A172 (cell line): Measurements from ENCODE around the gene ZNF646. TPM values are rescaled to one million over a fixed set of nuclear protein-coding genes. Genes with fewer than 3 reads are reported as not detected.
"Not testable (repeated sequence)": the region's sequence is repeated elsewhere in the genome, so short reads cannot be mapped to it uniquely, and the experiment has no call there.

Experiments
- DNase-seq: peaks from one replicate; pipeline ENCODE4 v3.0.0-alpha.2; 2015; ENCODE audit warnings: low spot score
- total RNA-seq: library from RNA; depleted of rRNA; stranded (reverse); fragments of >200 nt; shearing (Covaris generic); gene quantifications from 2 replicates; pipeline ENCODE4 v1.2.3, GENCODE V29; 2014

ZNF646 gene
- total RNA-seq, 1 experiment from 2014 or later: 10.3 TPM

DNA sequence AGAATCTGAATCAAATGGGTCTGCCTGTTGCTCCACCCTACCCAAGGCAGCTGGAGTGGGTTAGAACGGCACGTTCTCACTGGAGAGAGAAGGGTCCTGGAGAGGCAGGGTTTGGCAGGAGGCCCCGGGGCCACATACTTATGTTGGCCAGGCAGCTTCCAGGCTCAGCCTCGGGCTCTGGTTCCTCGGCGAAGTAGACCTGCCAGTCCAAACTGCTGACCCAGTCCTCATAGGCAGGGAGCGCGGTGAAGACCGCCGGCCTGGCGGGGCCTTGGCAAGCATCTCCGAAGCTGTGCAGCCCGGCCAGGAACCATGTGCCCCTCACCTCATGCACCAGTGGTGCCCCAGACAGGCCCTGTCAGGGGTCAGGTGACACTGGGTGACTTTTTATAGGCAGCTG lies 9.8 kb downstream of the ZNF646 start:
- no peak for DNase-seq

DNA sequence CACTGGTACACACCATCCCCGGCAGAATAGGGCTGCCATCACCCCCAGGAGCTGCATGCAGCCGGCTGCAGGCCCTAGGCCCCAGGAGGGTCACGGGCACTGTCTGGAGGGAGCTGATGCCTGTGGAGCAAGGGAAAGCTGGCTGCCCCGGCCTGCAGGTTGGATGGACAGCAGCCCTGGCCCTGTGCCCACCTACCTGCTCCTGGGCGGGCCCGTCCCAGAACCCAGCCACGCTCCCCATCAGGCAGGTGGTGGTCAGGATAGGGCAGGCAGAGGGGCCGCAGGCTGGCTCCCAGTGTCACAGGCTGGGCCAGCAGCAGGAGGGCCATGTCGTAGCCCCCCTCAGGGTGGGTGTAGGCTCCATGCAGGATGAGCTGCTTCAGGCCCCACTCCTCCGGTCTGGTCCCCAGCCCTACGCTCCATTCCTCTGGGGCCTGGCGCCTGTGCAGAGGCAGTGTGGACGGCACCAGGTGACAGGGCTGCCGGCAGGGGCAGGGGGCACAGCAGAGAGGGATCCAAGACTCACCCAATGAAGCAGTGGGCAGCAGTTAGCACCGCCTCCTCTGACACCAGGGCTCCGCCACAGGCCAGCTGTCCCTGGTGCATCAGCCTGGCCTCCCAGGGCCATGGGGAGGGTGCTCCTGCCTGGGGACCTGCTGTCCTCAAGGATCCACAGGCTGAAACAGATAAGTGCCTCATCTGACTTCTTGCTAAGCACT lies 10.5 kb downstream of the ZNF646 start:
- DNase-seq: no peak

DNA sequence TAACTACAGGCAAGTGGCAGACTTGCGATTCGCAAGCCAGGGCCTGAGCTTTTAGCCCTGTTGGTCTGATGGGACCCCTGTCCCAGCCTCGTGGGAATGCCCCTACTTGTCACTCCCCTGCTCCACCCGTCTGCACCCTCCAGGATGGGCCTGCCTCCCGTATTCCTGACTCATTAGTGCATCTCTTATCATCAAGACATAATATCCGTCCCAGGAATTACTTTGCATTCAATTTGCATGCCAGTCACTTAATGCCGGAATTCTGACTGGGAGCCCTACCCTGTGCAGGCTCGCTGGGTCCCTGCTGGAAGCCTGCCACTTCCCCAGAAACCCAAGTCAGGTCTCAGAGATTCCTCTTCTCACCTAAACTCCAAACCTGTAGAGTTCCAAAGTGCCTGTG lies 11.2 kb downstream of the ZNF646 start:
- DNase-seq: no peak

DNA sequence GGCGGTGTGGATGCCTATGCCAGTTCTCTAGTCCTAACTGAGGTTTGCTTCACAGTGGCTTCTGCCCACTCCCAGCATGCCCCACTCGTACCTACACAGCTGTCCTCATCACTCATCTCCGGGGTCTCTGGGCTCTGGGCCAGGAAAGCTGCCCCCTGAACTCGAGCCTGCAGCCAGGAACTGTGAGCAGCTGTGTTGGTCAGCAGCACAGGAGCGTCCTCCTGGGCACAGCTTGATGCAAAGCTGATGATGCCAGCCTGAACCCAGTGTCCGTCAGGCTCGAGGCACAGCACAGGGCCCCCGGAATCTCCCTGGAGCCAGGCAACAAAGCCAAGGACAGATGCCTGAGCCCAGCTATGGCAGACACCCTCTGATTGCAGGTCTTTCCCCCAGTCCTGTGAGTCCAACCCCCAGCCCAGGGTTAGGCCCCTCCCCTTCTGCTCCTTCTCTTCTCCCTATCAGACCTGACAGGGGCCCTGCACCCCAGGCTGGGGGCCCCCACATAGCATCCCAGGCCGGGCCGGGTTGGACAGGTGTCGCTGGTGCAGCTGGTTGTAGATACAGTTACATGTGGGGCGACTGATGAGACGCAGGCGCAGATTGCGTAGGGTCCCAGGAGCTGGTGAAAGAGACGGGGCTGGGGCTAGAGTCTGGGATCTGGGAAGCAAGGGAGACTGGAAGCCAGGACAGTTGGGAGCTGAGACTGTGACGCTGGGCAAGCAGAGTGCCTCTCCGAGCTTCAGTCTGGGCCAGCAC lies 11.8 kb downstream of the ZNF646 start:
- DNase-seq: no peak

DNA sequence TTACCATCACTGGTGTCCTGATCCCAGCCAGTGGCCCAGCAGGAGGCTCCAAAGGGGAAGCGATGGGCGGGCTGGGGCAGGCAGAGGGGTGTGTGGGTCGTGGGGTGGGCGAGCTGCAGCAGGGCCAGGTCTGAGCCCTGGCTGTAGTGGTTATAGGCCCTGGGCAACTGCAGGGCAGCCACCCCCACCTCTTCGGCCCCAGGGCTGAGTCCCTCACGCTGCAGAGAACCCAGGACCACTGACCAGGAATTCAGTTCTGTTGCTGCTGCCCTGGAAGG lies 12.3 kb downstream of the ZNF646 start:
- no peak for DNase-seq

DNA sequence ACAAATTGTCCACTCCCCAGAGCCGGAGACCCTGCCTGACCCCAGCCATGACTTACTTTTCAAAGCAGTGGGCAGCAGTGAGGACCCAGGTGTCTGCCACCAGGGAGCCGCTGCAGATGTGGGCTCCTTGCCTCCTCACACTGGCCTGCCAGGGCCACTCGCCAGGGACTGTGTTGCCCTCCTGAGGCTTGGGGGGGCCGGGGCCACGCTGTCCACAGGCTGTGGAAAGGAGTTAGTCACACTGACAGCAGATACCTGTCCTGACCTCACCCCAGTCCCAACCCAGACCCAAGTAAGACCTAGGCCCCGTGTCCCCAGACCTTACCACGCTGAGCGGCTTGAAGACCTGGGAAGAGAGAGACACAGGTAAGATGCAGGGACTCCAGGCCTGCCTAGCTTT lies 13.3 kb downstream of the ZNF646 start:
- DNase-seq: no peak

DNA sequence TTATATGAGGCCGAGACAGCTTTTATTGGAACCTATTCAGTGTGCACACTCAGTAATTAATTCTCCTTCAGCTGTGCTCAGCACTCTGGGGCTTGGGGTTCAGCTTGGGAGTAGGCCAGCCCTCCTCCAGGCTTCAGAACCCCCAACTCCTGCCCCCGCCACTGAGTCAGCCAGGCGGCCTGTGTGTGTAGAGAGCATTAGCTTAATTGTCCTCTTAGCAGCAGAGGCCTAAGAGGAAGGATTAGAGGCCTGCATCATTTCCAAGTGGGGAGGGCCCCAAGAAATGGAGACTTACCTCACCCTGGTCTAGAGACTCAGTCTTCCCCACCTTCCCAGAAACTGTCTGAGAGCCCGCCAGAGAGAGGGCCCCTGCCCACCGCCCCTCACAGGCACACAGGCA lies 13.7 kb downstream of the ZNF646 start:
- no peak for DNase-seq

DNA sequence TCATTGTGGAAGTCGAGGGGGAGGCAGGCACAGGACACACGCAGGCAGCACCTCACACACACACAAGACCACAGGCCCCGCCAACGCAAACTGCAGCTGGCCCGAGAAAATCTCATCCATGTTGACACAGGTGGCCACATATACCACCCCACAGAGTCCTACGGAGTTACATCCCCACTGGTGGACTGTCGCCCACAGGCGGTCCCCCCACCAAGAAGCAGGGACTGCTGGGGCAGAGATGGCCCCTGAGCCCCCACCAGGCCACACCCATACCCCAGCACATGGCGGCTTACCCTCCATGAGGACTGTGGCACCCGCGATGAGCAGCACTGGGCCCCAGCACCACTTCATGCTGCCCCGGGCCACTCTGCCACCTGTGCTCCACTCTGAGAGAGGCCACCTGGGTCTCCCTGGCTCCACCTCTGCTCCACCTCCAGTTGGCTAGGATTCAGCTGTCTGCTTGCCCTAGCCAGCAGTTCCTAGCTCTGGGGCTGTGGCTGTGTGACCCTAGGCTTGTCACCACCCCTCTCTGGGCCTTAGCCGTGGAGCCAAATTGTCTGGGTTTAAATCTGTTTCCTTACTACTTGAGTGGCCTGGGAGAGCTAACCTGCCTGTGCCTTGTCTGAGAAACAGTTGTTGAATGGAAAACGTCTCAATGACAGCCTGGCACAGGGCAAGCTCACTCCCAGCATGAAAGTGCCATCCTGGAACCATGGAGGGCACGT lies 14.4 kb downstream of the ZNF646 start, which contains the start of gene PRSS53:
Gene PRSS53, minus strand, starts transcription at position 485 of the 725 bp plus-strand sequence. Its CDS starts 134 bp downstream, at position 351.
- DNase-seq: no peak

DNA sequence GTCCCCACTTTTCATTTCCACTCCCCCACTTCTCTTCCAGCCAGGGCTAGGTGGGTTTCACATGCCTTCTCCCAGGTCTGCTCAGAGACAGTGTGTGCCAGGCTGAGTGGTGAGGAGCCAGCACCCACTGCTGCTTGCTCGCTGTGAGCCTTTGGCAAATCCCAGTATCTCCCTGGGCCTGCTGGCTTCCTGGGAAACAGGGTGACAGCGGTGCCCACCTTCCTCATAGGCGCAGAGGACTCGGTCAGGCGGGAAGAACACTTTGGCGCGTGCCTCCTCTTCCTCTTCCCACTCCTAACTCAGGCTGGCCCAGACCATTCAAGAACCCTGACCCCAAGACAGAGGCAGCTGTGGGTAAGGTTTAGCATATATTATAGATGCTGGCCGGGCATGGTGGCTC lies 15.0 kb downstream of the ZNF646 start:
- DNase-seq: no peak

DNA sequence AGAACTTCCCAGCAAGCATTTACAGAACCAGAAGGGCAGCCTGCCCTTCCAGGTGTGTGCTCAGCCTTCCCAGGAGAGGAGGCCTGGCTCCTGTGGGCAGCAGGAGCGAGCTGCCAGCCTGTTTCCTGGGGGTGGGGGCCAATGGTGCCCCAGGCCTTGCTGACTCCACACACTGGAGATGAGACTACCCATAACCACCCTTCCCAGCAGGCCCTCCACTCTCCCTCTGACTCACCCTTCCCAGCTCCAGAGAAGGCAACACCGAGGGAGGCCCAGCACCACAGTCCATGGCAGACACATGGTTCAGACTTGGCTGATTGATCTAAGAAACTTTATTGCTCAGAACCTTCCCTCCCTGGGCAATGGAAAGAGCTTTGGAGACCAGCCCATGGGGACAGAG lies 16.3 kb downstream of the ZNF646 start:
- DNase-seq: peak; percentile 53

DNA sequence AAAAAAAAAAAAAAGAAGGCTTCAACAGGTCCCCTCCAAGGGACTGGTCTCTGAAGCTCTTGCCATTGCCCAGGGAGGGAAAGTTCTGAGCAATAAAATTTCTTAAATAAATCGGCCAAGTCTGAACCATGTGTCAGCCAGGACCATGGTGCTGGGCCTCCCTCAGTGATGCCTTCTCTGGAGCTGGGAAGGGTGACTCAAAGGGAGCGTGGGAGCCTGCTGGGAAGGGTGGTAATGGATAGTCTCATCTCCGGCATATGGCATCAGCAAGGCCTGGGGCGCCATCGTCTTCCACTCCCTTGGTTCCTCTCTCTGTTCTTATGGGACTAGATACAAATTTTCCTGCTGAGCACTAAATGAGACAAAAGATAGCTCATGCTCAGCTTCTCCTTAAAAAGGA lies 18.1 kb downstream of the ZNF646 start:
- no peak for DNase-seq

DNA sequence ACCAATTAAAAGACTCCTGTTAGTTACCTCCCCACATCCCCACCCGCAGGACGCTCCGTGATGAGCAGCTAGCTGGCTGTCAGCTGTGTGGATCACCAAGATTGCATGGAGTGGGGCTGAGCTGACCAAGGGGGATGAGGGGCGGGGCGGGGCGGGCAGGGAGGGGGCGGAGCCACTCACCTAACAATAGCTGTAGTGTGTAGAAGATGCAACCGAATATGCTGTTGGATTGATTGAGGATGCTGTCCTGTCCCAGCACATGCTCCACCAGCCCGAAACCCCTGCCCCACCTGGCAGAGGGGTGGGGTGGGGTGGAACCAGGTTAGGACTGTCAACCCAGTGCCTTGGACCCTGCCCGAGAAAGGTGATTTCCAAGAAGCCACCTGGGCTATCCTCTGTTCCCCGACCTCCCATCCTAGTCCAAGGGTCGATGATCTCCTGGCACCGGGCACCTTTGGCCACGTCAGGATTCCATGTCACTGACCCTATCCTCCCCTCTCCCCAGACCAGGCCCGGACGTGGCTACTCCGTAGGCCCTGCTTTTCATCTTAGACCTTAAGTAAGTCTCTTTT lies 19.0 kb downstream of the ZNF646 start:
- DNase-seq: peak; percentile 55

DNA sequence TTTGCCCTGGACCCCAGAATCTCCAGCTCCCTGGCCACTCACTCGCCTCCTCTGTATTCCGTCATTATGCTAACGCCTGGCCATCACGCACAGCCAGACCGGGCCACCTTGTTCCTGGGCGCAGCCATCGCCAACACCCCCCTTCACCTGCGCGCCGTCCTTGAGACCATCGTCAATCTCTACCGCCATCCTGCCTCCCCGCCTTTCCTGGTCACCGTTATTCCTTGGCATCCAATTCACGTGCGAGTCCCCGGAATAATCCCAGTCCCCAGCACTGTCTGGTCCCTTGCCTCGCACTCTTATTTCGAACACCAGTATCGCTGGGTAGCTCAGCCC lies 19.8 kb downstream of the ZNF646 start:
- DNase-seq: no peak

DNA sequence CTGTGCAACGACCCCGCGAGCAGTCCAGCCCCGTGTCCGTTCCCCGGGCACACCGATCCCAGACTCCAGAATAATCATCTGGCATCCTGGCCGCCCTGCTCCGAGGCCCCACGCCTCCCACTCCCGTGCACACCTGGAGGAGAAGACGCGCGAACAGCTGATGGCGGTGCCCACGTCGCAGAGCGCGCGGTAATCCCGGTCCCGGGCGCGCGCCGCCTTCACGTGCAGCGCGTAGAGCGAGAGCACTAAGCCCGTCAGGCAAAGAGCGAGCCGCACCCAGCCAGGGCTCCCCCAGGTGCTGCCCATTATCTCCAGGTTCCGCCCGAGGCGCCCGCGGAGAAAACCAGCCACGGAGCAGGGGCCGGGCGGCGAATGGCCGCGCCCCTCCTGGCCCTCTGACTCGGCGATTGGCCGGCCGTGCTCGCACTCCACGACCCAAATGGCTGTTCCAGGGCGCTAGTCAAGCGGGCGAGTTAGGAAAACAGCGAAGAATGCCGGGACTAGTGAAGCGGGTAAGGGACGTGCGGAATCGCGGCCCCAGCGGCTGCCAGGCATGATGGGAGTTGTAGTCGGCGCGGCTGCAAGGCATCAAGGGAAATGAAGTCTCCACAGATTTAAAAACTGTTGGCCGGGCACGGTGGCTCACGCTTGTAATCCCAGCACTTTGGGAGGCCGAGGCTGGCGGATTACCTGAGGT lies 20.4 kb downstream of the ZNF646 start, which contains the start of gene VKORC1:
Gene VKORC1, minus strand, starts transcription at position 374 of the 697 bp plus-strand sequence. Its CDS starts 68 bp downstream, at position 306.
- DNase-seq: peak; percentile 97

DNA sequence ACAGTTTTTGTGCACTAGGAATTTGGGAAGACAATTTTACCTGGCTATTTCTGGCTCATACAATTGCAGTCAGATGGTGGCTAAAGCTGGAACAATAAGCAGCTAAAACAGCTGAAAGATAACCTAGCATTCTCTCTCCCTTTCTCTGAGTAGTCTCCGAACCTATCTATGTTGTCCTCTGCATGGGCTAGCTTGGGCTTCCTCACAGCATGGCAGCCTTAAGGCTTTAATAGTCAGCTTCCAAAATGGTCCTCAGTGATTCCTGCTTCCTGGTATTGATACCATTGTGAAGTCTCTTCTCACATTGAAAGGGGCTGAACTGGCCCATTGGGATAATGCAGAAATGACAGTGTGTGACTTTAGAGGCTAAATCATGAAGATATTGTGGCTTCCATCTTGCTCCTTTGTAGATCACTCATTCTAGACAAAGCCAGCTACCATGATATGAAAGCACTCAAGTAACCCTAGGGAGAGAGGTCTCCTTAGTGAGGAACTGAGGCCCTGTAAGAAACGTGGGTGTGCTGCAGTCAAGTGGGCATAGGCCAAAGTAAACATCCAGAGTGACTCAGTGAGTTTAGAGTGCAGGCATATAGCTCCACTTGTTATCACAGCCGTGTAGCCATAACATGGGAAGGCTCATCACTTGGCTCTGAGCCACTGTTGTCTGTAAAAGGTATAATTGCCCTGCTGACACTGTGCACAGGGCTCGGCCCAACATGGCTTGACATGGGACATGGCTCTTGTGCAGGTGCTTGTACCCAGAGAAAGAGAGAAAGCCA lies 25.8 kb downstream of the ZNF646 start:
- no peak for DNase-seq

DNA sequence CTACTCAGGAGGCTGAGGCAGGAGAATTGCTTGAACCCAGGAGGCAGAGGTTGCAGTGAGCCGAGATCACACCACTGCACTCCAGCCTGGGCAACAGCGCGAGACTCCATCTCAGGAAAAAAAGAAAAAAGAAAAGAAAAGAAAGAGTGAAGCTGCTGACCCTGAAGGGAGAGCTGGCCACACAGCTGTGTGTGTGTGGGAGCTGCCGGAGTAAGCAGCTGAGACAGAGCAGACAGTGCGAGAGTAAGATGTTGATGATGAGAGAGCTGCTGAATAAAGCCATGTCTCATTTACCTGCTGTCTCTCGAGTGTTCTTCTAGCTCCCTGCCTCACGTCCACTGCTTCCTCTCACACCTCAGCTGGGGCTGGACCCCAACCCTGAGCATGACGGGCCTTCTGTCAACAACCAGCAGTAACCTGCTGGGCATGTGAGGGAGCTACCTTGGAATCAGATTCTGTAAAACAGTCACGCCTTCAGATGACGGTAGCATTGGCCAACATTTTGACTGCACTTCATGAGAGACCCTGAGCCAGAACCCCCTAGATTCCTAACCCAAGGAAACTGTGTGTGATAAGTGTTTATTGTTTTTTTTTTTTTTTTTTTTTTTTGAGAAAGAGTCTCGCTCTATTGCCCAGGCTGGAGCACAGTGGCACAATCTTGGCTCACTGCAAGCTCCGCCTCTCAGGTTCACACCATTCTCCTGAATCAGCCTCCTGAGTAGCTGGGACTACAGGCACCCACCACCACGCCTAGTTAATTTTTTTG lies 26.8 kb downstream of the ZNF646 start:
- not testable (repeated sequence) for DNase-seq

DNA sequence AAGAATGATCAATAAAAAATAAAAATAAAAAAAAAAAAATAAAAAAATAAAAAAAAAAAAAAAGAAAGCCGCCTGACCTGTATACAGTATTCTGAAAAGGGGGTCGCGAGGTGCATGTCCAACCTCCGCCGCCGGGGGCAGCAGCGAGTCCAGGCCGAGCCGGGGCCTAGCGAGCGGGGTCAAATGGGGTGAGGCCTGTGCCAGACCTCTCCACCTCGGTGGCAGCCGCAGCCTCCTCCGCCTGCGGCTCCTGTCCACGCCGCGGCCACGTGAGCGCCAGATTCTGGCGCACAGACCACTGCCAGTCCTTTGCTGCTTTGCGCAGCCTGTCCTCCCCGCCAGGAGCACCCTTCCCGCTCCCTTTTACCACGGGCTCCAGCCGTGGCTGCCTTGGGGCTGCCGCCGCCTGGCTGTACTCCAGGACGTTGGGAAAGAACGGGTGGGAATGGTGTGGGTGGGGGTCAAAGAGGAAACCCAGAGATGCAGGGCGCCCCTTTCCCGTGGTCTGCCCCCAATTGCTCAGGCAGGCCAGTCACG lies 31.5 kb downstream of the ZNF646 start:
- DNase-seq: no peak

DNA sequence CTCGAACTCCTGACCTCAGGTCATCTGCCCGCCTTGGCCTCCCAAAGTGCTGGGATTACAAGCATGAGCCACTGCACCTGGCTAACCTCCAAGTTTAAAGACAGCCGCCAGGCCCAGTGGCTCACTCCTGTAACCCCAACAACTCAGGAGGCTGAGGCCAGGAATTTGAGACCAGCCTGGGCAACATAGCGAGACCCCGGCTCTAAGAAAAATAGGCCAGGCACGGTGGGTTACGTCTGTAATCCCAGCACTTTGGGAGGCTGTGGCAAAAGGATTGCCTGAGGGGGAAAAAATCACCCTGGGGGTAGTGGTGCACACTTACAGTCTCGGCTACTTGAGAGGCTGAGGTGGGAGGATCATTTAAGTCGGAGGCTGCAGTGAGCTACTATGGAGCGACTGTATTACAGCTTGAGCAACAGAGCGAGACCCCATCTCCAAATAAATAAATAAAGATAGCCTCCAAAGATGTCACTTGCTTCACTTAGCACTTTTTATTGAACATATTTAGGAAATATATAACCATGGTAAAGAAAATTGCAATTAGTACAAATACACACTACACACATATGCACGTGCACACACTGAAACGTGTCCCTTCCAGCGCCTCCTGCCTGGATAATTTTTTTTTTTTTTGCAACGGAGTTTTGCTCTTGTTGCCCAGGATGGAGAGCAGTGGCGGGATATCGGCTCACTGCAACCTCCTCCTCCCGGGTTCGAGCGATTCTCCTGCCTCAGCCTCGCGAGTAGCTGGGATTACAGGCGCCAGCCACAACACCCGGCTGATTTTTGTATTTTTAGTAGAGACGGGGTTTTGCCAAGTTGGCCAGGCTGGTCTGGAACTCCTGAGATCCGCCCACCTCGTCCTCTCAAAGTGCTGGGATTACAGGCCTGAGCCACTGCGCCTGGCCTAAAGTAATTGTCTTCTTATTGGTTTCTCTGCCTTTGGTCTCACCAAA lies 32.6 kb downstream of the ZNF646 start:
- DNase-seq: no peak

DNA sequence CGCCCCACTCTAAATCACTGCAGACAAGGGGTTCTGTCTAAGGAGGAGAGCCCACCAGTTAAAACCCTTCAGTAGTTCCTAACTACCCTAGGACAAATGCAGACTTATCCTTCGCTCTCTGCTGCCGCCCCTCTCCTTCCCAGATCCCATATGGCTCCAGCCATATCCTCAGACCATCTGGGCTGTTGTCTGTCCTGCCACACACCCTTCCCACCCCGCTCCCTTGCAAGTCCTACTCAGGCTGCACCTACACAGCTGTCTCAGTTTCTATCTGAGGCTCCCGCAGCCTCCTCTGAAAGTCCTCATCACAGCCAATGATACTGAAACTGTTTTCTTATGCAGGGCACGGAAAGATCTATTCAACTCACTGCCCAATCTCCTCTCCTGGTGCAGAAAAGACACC lies 33.2 kb downstream of the ZNF646 start:
- no peak for DNase-seq
